ENCODE data around the gene KAZALD1.

KAZALD1 gene

GRCh38 chr10:101091546-101092290, 29.9 kb downstream of the KAZALD1 start:
- no peaks in the 10 kb centered on the region for H3K79me2 ChIP-seq
- no peaks in the 10 kb centered on the region for H3K27me3 ChIP-seq (ENCODE audit: control insufficient read depth, insufficient read depth, low read length)
- no peak overlapping the region for H2AFZ ChIP-seq
- H3K9me3 ChIP-seq (ENCODE audit: control insufficient read depth, low read length) = no peaks in the 10 kb centered on the region
- TF ChIP-seq, protein P1, sequence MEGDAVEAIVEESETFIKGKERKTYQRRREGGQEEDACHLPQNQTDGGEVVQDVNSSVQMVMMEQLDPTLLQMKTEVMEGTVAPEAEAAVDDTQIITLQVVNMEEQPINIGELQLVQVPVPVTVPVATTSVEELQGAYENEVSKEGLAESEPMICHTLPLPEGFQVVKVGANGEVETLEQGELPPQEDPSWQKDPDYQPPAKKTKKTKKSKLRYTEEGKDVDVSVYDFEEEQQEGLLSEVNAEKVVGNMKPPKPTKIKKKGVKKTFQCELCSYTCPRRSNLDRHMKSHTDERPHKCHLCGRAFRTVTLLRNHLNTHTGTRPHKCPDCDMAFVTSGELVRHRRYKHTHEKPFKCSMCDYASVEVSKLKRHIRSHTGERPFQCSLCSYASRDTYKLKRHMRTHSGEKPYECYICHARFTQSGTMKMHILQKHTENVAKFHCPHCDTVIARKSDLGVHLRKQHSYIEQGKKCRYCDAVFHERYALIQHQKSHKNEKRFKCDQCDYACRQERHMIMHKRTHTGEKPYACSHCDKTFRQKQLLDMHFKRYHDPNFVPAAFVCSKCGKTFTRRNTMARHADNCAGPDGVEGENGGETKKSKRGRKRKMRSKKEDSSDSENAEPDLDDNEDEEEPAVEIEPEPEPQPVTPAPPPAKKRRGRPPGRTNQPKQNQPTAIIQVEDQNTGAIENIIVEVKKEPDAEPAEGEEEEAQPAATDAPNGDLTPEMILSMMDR (IDR thresholded peaks at IDR 0.05) = no peak
- H3K4me2 ChIP-seq (ENCODE audit: low read length) = no peak overlapping the region
- no peaks in the 10 kb centered on the region for H3K4me1 ChIP-seq
- no peak overlapping the region for H3K27ac ChIP-seq
- no peak overlapping the region for H3K4me3 ChIP-seq (ENCODE audit: low read depth, low read length)
- H3K9ac ChIP-seq = no peak overlapping the region
- H3K36me3 ChIP-seq (ENCODE audit: control insufficient read depth, insufficient read depth, low read length) = no peaks in the 10 kb centered on the region

DNA sequence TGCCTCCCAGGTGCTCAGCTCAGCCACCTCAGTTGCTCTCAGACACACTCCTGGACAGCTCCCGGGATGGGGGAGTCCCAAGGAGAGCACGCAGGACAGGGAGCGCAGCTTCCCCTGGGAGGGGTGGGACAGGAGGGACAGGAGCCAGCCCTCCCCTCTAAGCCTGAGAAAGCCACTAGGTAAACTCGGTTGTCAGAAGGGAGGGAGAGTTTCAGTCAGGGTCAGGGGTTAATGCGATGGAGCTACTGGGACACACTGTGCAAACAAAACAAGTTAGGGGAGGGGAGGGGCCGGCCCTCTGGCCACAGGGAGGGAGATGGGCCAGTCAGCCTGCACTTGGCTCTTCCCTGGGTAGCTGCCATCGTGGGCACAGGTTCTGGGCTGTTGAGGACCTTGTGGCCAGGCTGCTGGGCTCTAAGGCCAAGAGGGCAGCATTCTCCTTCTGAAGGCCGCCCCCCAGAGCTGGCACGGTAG, 31.1 kb downstream of the KAZALD1 start:
- Histone ChIP-seq H2AFZ (no peak overlapping the region), H3K4me2 (ENCODE audit: low read length) (no peak overlapping the region), H3K36me3 (ENCODE audit: control insufficient read depth, insufficient read depth, low read length) (no peaks in the 10 kb centered on the region), H3K27me3 (ENCODE audit: control insufficient read depth, insufficient read depth, low read length) (no peaks in the 10 kb centered on the region), H3K9me3 (ENCODE audit: control insufficient read depth, low read length) (no peaks in the 10 kb centered on the region), H3K27ac (no peak overlapping the region), H3K9ac (no peak overlapping the region), H3K4me1 (no peaks in the 10 kb centered on the region), H3K4me3 (ENCODE audit: low read depth, low read length) (no peak overlapping the region), H3K79me2 (no peaks in the 10 kb centered on the region)
- TF ChIP-seq, protein P1 (IDR thresholded peaks at IDR 0.05) = no peak

GRCh38 chr10:101094121-101094879, 32.5 kb downstream of the KAZALD1 start:
- H3K27ac ChIP-seq = no peak overlapping the region
- H3K4me2 ChIP-seq (ENCODE audit: low read length) = no peak overlapping the region
- H3K36me3 ChIP-seq (ENCODE audit: control insufficient read depth, insufficient read depth, low read length) = no peaks in the 10 kb centered on the region
- H3K4me3 ChIP-seq (ENCODE audit: low read depth, low read length) = no peak overlapping the region
- H3K27me3 ChIP-seq (ENCODE audit: control insufficient read depth, insufficient read depth, low read length) = no peaks in the 10 kb centered on the region
- H3K4me1 ChIP-seq = no peaks in the 10 kb centered on the region
- H2AFZ ChIP-seq = no peak overlapping the region
- no peaks in the 10 kb centered on the region for H3K79me2 ChIP-seq
- TF ChIP-seq, protein P1 (IDR thresholded peaks at IDR 0.05) = no peak
- no peaks in the 10 kb centered on the region for H3K9me3 ChIP-seq (ENCODE audit: control insufficient read depth, low read length)
- no peak overlapping the region for H3K9ac ChIP-seq

DNA sequence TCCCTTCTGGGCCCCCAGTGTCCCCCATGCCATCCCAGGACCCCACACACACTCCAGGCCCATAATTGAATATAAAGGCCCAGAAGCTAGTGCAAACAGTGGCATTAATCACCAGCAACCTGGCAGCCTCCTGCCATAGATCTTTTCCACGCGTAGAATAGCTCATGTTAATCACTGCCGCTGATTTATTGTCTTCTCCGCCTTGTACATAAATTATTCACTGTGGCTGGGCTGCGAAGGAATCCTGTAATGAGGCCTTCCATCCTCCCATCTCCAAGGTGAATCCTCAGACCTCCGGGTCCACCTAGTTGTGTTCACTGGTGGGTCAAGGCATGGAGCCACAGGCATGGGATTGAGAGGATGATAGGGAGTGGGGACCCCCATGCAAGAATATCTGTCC, 33.2 kb downstream of the KAZALD1 start:
- no peaks in the 10 kb centered on the region for H3K36me3 ChIP-seq (ENCODE audit: control insufficient read depth, insufficient read depth, low read length)
- H3K4me1 ChIP-seq = no peaks in the 10 kb centered on the region
- no peaks in the 10 kb centered on the region for H3K79me2 ChIP-seq
- H3K27ac ChIP-seq = no peak overlapping the region
- H3K4me3 ChIP-seq (ENCODE audit: low read depth, low read length) = no peak overlapping the region
- no peak overlapping the region for H3K9ac ChIP-seq
- H3K27me3 ChIP-seq (ENCODE audit: control insufficient read depth, insufficient read depth, low read length) = no peaks in the 10 kb centered on the region
- H3K4me2 ChIP-seq (ENCODE audit: low read length) = no peak overlapping the region
- H2AFZ ChIP-seq = no peak overlapping the region
- TF ChIP-seq, protein P1 (IDR thresholded peaks at IDR 0.05) = no peak
- H3K9me3 ChIP-seq (ENCODE audit: control insufficient read depth, low read length) = no peaks in the 10 kb centered on the region

Data from parathyroid adenoma (tissue), 2 donors.